Mammary epithelial cell (primary cell): ENCODE results near the gene SNX10.

Experiments
- EZH2 ChIP-seq: IDR thresholded peaks from 2 replicates; pipeline ENCODE4 v1.6.1; 2012; ENCODE audit warnings: low read length, inconsistent platforms, borderline replicate concordance
- TF ChIP-seq, protein P1 (sequence below), 2 donors: IDR thresholded peaks in 1 of 2; conservative IDR thresholded peaks in 1 of 2; 2 replicates each; pipeline ENCODE4 v1.5.1; 2011 to 2012; ENCODE audit warnings: inconsistent platforms in 2 of 2, low read length in 2 of 2, mild to moderate bottlenecking in 2 of 2, control low read depth in 1 of 2, low read depth in 1 of 2; ENCODE audit not compliant: insufficient read depth in 1 of 2; ENCODE audit errors: extremely low read depth in 1 of 2

- TF ChIP-seq, protein P1, sequence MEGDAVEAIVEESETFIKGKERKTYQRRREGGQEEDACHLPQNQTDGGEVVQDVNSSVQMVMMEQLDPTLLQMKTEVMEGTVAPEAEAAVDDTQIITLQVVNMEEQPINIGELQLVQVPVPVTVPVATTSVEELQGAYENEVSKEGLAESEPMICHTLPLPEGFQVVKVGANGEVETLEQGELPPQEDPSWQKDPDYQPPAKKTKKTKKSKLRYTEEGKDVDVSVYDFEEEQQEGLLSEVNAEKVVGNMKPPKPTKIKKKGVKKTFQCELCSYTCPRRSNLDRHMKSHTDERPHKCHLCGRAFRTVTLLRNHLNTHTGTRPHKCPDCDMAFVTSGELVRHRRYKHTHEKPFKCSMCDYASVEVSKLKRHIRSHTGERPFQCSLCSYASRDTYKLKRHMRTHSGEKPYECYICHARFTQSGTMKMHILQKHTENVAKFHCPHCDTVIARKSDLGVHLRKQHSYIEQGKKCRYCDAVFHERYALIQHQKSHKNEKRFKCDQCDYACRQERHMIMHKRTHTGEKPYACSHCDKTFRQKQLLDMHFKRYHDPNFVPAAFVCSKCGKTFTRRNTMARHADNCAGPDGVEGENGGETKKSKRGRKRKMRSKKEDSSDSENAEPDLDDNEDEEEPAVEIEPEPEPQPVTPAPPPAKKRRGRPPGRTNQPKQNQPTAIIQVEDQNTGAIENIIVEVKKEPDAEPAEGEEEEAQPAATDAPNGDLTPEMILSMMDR (conservative IDR thresholded peaks at IDR 0.05 in 1 of 2, IDR thresholded peaks at IDR 0.05 in 1 of 2; ENCODE audit: extremely low read depth in 1 of 2, insufficient read depth in 1 of 2, low read depth in 1 of 2, low read length in 2 of 2): no peak
- peak; percentile 36 for TF ChIP-seq EZH2
Observed at GRCh38 chr7:26376175-26376917, 84.7 kb downstream of the SNX10 start.
